OCI-LY7 (cell line): ENCODE results near the gene IFITM2. TPM values are rescaled to one million over a fixed set of nuclear protein-coding genes. Genes with fewer than 3 reads are reported as not detected.
"Not testable (repeated sequence)": the region's sequence is repeated elsewhere in the genome, so short reads cannot be mapped to it uniquely, and the experiment has no call there.

Experiments used
- BruUV-seq: library from RNA; stranded (reverse); fragments of 400-500 nt; replicated peaks from 2 replicates; lab custom pipeline; 2021; lab: Mats Ljungman, UMichigan
- CTCF ChIA-PET: fragments of 300-600 bp; sonication (Branson Sonifier 250); formaldehyde crosslinking; loops from one replicate; lab custom pipeline; 2022; ENCODE audit warnings: antibody characterized with exemption; ENCODE audit not compliant: unreplicated experiment; lab: Charles Lee
- POLR2A ChIA-PET: fragments of 300-600 bp; sonication (Branson Sonifier 250); formaldehyde crosslinking; loops from one replicate; lab custom pipeline; 2022; ENCODE audit warnings: antibody characterized with exemption; lab: Charles Lee
- DNase-seq: peaks from one replicate; pipeline ENCODE4 v3.0.0-alpha.2; 2015; ENCODE audit warnings: low spot score
- H2AFZ ChIP-seq: fragments of 200-600 bp; sonication (generic), shearing (Covaris generic); 2 replicates; pipeline ENCODE4 v1.6.1; 2014; ENCODE audit warnings: mild to moderate bottlenecking, antibody characterized with exemption, low read length, moderate library complexity
- H3K27ac ChIP-seq: fragments of 200-600 bp; sonication (generic); 2 replicates; pipeline ENCODE4 v1.5.1; 2014; ENCODE audit warnings: mixed run types, low read depth, mild to moderate bottlenecking, moderate library complexity, low read length, inconsistent platforms; ENCODE audit not compliant: poor library complexity, severe bottlenecking
- H3K36me3 ChIP-seq: fragments of 200-600 bp; sonication (generic); 2 replicates; pipeline ENCODE4 v1.6.1; 2014; ENCODE audit warnings: mild to moderate bottlenecking, antibody characterized with exemption, low read length, moderate library complexity, mixed read lengths; ENCODE audit not compliant: insufficient read depth
- H3K4me1 ChIP-seq: fragments of 200-600 bp; sonication (generic); 2 replicates; pipeline ENCODE4 v1.5.1; 2014; ENCODE audit warnings: mild to moderate bottlenecking, low read length; ENCODE audit not compliant: insufficient read depth, poor library complexity, severe bottlenecking
- H3K4me2 ChIP-seq: fragments of 200-600 bp; sonication (generic); 2 replicates; pipeline ENCODE4 v1.6.1; 2014; ENCODE audit warnings: mild to moderate bottlenecking, low read length
- H3K4me3 ChIP-seq: fragments of 200-600 bp; sonication (generic); 2 replicates; pipeline ENCODE4 v1.5.1; 2014; ENCODE audit warnings: mild to moderate bottlenecking, low read depth, low read length; ENCODE audit not compliant: poor library complexity, severe bottlenecking
- H3K79me2 ChIP-seq: fragments of 200-600 bp; sonication (generic); 2 replicates; pipeline ENCODE4 v1.6.1; 2016; ENCODE audit warnings: low read depth, mild to moderate bottlenecking, low read length, moderate library complexity, mixed read lengths; ENCODE audit not compliant: insufficient read depth
- H3K9me2 ChIP-seq: fragments of 200-600 bp; sonication (generic); 2 replicates; pipeline ENCODE4 v1.6.1; 2016; ENCODE audit warnings: mild to moderate bottlenecking, low read length, mixed read lengths; ENCODE audit not compliant: insufficient read depth
- H3K9me3 ChIP-seq: fragments of 200-600 bp; sonication (generic); 2 replicates; pipeline ENCODE4 v1.6.1; 2014; ENCODE audit warnings: mild to moderate bottlenecking, mixed run types, low read length, mixed read lengths
- H4K20me1 ChIP-seq: fragments of 200-600 bp; sonication (generic); 2 replicates; pipeline ENCODE4 v1.6.1; 2014; ENCODE audit warnings: mild to moderate bottlenecking, antibody characterized with exemption, low read length, moderate library complexity, mixed read lengths; ENCODE audit not compliant: insufficient read depth
- EZH2phosphoT487 ChIP-seq: fragments of 200-600 bp; sonication (generic); IDR thresholded peaks from 2 replicates; pipeline ENCODE4 v1.6.1; 2018; ENCODE audit warnings: low read depth, borderline replicate concordance, mild to moderate bottlenecking, mixed run types, antibody characterized with exemption, low read length, moderate library complexity, mixed read lengths
- intact Hi-C: fragments of 100-400 bp; cut with micrococcal nuclease; formaldehyde crosslinking; loops from one replicate; pipeline ENCODE4 v1.10.0; 2022; ENCODE audit not compliant: unreplicated experiment
- total RNA-seq, 2 experiments: library from RNA; depleted of rRNA in 1 of 2; stranded (reverse); fragments of >200 nt in 1 of 2; shearing (Covaris generic) in 1 of 2; gene quantifications; 2 replicates each; pipeline ENCODE4 v1.2.3, GENCODE V29; 2014 to 2022
- TF ChIP-seq, protein P1 (sequence below): fragments of 200-600 bp; sonication (generic); conservative IDR thresholded peaks from 2 replicates; pipeline ENCODE4 v1.5.1; 2014; ENCODE audit warnings: mild to moderate bottlenecking, antibody characterized with exemption, low read length, moderate library complexity, mixed read lengths

IFITM2 gene
- total RNA-seq, 2 experiments from 2014 or later = 22.1 to 117 TPM

DNA sequence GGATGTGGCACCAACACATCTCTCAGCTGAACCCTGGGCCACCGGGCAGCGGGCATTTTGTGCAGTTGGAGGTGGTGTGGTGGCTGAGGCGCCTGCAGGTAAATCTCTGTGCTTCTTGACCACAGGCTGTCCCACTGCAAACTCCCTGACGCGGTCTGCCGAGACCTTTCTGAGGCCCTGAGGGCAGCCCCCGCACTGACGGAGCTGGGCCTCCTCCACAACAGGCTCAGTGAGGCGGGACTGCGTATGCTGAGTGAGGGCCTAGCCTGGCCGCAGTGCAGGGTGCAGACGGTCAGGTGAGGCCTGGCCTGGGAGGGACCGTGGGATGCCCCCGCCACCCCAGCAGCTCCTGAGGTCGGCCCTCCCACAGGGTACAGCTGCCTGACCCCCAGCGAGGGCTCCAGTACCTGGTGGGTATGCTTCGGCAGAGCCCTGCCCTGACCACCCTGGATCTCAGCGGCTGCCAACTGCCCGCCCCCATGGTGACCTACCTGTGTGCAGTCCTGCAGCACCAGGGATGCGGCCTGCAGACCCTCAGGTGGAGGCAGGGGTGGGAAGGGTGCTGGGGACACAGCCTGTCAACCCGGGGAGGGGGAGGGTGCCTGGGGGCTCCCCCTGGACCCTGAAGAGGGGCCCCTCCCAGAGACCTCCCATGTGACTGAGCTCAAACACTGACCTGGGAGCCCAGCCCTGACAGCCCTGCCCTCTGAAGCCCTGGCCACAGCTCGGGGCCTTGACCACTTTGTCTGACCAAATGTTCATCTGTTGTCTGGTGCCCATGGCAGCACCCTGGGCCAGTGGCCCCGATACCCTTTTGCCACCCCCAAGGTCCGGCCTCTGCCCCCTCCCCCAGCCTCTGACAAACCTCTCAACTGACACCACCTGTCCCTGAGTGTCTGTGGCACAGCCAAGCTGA is 23.3 kb upstream of the IFITM2 start:
- no peak overlapping the region for H3K27ac ChIP-seq
- H4K20me1 ChIP-seq = no peaks in the 10 kb centered on the region
- no peak overlapping the region for H2AFZ ChIP-seq
- DNase-seq = no peak
- BruUV-seq = no TSS peak
- H3K9me3 ChIP-seq = no peaks in the 10 kb centered on the region
- ChIA-PET CTCF (no interaction called here), POLR2A (no interaction called here)
- TF ChIP-seq EZH2phosphoT487 = no peak
- TF ChIP-seq, protein P1, sequence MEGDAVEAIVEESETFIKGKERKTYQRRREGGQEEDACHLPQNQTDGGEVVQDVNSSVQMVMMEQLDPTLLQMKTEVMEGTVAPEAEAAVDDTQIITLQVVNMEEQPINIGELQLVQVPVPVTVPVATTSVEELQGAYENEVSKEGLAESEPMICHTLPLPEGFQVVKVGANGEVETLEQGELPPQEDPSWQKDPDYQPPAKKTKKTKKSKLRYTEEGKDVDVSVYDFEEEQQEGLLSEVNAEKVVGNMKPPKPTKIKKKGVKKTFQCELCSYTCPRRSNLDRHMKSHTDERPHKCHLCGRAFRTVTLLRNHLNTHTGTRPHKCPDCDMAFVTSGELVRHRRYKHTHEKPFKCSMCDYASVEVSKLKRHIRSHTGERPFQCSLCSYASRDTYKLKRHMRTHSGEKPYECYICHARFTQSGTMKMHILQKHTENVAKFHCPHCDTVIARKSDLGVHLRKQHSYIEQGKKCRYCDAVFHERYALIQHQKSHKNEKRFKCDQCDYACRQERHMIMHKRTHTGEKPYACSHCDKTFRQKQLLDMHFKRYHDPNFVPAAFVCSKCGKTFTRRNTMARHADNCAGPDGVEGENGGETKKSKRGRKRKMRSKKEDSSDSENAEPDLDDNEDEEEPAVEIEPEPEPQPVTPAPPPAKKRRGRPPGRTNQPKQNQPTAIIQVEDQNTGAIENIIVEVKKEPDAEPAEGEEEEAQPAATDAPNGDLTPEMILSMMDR = no peak
- intact Hi-C loops = no loop called here
- H3K4me2 ChIP-seq = no peak overlapping the region
- H3K79me2 ChIP-seq = no peaks in the 10 kb centered on the region
- no peak overlapping the region for H3K4me3 ChIP-seq
- no peaks in the 10 kb centered on the region for H3K9me2 ChIP-seq
- H3K36me3 ChIP-seq = no peaks in the 10 kb centered on the region
- H3K4me1 ChIP-seq = no peaks in the 10 kb centered on the region

GRCh38 chr11:285021-285893 is 22.4 kb upstream of the IFITM2 start:
- H3K4me1 ChIP-seq = no peaks in the 10 kb centered on the region
- no peaks in the 10 kb centered on the region for H3K36me3 ChIP-seq
- ChIA-PET POLR2A (no interaction called here), CTCF (no interaction called here)
- no peaks in the 10 kb centered on the region for H3K9me3 ChIP-seq
- H2AFZ ChIP-seq = no peak overlapping the region
- no peak overlapping the region for H3K27ac ChIP-seq
- no peak overlapping the region for H3K4me2 ChIP-seq
- no TSS peak for BruUV-seq
- no peak for TF ChIP-seq EZH2phosphoT487
- DNase-seq = no peak
- intact Hi-C loops = no loop called here
- H3K4me3 ChIP-seq = no peak overlapping the region
- H3K9me2 ChIP-seq = no peaks in the 10 kb centered on the region
- H3K79me2 ChIP-seq = no peaks in the 10 kb centered on the region
- H4K20me1 ChIP-seq = no peaks in the 10 kb centered on the region

GRCh38 chr11:285894-286220 is 21.8 kb upstream of the IFITM2 start:
- ChIA-PET POLR2A (no interaction called here), CTCF (no interaction called here)
- H3K9me2 ChIP-seq = no peaks in the 10 kb centered on the region
- H3K4me3 ChIP-seq = no peak overlapping the region
- H3K36me3 ChIP-seq = no peaks in the 10 kb centered on the region
- no peaks in the 10 kb centered on the region for H3K9me3 ChIP-seq
- H3K4me1 ChIP-seq = no peaks in the 10 kb centered on the region
- no peaks in the 10 kb centered on the region for H4K20me1 ChIP-seq
- BruUV-seq = no TSS peak
- DNase-seq = no peak
- no peak overlapping the region for H3K27ac ChIP-seq
- no peak for TF ChIP-seq EZH2phosphoT487
- TF ChIP-seq, protein P1 = no peak
- H2AFZ ChIP-seq = no peak overlapping the region
- intact Hi-C loops = no loop called here
- no peak overlapping the region for H3K4me2 ChIP-seq
- no peaks in the 10 kb centered on the region for H3K79me2 ChIP-seq

DNA sequence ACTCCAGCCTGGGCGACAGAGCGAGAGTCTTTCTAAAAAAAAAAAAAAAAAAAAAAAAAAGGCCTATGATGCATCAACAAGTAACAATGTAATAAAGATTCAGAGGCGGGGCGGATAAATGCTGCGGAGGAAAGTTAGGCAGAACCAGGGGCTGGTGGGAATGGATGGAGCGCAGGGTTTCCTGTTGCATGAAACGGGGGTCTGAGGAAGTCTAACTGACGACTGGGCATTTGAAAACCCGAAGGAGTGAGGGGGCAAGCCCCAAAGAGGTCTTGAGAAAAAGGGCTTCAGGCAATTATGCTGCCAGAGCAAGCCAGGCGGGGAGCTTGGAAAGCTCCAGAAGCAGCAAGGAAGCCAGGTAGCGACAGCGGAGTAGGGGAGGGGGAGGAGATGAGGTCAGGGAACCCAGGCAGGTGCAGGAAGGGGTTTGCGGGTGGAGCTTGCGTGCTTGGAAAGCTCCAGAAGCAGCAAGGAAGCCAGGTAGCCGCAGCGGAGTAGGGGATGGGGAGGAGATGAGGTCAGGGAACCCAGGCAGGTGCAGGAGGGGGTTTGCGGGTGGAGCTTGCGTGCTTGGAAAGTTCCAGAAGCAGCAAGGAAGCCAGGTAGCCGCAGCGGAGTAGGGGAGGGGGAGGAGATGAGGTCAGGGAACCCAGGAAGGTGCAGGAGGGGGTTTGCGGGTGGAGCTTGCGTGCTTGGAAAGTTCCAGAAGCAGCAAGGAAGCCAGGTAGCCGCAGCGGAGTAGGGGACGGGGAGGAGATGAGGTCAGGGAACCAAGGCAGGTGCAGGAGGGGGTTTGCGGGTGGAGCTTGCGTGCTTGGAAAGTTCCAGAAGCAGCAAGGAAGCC is 20.4 kb upstream of the IFITM2 start:
- H3K4me2 ChIP-seq, H4K20me1 ChIP-seq, BruUV-seq, H3K27ac ChIP-seq, H3K79me2 ChIP-seq, H3K4me1 ChIP-seq, CTCF ChIA-PET, intact Hi-C loops, H3K36me3 ChIP-seq, DNase-seq, H2AFZ ChIP-seq, H3K4me3 ChIP-seq, H3K9me3 ChIP-seq, H3K9me2 ChIP-seq: not testable (repeated sequence)
- POLR2A ChIA-PET = interaction anchor here (0.8 kb wide), 1 partner anchor 11 kb away, joined by 3 read pairs; no protein-coding TSS in a partner anchor
